Fibroblast of gingiva (primary cell): ENCODE results near the gene PHEX.

Experiments
- DNase-seq: peaks from one replicate; pipeline ENCODE4 v3.0.0-alpha.2; 2011; ENCODE audit warnings: low read depth

PHEX gene

GRCh38 chrX:22105231-22105630, 73.1 kb downstream of the PHEX start:
- DNase-seq, result peak; percentile 2

GRCh38 chrX:22105971-22106370, 73.8 kb downstream of the PHEX start:
- DNase-seq, result no peak

- no peak for DNase-seq
Observed at GRCh38 chrX:22109442-22109841, 77.3 kb downstream of the PHEX start.

- DNase-seq, result no peak
Observed at GRCh38 chrX:22110729-22111494, 78.8 kb downstream of the PHEX start.

GRCh38 chrX:22116605-22117546, 84.8 kb downstream of the PHEX start:
- no peak for DNase-seq

- no peak for DNase-seq
Observed at GRCh38 chrX:22117633-22118032, 85.5 kb downstream of the PHEX start.

- DNase-seq, result no peak
Observed at GRCh38 chrX:22118161-22118830, 86.2 kb downstream of the PHEX start.

GRCh38 chrX:22121161-22121560, 89.0 kb downstream of the PHEX start:
- no peak for DNase-seq

GRCh38 chrX:22122510-22122909, 90.4 kb downstream of the PHEX start:
- DNase-seq, result peak; percentile 81

- DNase-seq, result peak; percentile 36
Observed at GRCh38 chrX:22124098-22124497, 92.0 kb downstream of the PHEX start.

GRCh38 chrX:22125481-22125880, 93.4 kb downstream of the PHEX start:
- DNase-seq, result no peak

- no peak for DNase-seq
Observed at GRCh38 chrX:22126327-22126726, 94.2 kb downstream of the PHEX start.

- DNase-seq, result no peak
Observed at GRCh38 chrX:22128961-22129360, 96.8 kb downstream of the PHEX start.

- peak; percentile 34 for DNase-seq
Observed at GRCh38 chrX:22134681-22135080, 102.6 kb downstream of the PHEX start.

- DNase-seq, result peak; percentile 14
Observed at GRCh38 chrX:22135171-22135711, 103.1 kb downstream of the PHEX start.

GRCh38 chrX:22135994-22136684, 104.0 kb downstream of the PHEX start:
- DNase-seq, result peak; percentile 69

- peak; percentile 64 for DNase-seq
Observed at GRCh38 chrX:22136711-22137110, 104.6 kb downstream of the PHEX start.

- DNase-seq, result no peak
Observed at GRCh38 chrX:22139822-22140221, 107.7 kb downstream of the PHEX start.

- DNase-seq, result no peak
Observed at GRCh38 chrX:22141047-22141730, 109.1 kb downstream of the PHEX start.

- DNase-seq, result no peak
Observed at GRCh38 chrX:22147214-22147613, 115.1 kb downstream of the PHEX start.

GRCh38 chrX:22147942-22148341, 115.8 kb downstream of the PHEX start:
- DNase-seq, result no peak
